GM13976 (cell line): ENCODE data around the gene PLXDC1.
"Not testable (repeated sequence)": the region's sequence is repeated elsewhere in the genome, so short reads cannot be mapped to it uniquely, and the experiment has no call there.

ENCODE experiments used
- DNase-seq: peaks from one replicate; pipeline ENCODE4 v3.0.0; 2012; ENCODE audit warnings: low spot score
- in situ Hi-C: fragments of 300-500 bp; cut with MboI; formaldehyde crosslinking; loops from one replicate; pipeline ENCODE4 v1.12.0; 2022; ENCODE audit warnings: low sequenced_read_pairs, mixed read lengths, inconsistent platforms; ENCODE audit not compliant: unreplicated experiment
- TF ChIP-seq, protein P1 (sequence below): IDR thresholded peaks from 2 replicates; pipeline ENCODE4 v1.5.1; 2012; ENCODE audit warnings: borderline replicate concordance, mild to moderate bottlenecking; ENCODE audit not compliant: insufficient read depth; ENCODE audit errors: extremely low read depth, missing control alignments, control extremely low read depth

Gene PLXDC1

DNA sequence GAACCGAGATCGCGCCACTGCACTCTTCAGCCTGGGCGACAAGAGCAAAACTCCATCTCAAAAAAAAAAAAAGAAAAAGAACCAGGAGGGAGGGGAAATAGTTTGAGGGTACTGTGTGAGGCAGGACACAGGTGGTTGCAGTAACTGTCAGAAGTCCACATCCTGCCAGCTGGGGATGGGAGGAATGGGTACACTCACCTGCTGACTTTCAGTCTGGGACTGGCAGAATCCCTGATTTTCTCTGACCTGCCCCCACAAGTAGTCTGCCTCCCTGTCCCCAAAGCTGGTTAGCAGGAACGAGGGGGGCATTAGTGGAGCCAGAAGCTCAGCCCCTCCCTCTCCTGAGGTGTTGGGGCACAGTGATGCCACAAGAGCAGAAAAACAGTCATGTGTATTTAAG is 21.6 kb upstream of the PLXDC1 start:
- TF ChIP-seq, protein P1, sequence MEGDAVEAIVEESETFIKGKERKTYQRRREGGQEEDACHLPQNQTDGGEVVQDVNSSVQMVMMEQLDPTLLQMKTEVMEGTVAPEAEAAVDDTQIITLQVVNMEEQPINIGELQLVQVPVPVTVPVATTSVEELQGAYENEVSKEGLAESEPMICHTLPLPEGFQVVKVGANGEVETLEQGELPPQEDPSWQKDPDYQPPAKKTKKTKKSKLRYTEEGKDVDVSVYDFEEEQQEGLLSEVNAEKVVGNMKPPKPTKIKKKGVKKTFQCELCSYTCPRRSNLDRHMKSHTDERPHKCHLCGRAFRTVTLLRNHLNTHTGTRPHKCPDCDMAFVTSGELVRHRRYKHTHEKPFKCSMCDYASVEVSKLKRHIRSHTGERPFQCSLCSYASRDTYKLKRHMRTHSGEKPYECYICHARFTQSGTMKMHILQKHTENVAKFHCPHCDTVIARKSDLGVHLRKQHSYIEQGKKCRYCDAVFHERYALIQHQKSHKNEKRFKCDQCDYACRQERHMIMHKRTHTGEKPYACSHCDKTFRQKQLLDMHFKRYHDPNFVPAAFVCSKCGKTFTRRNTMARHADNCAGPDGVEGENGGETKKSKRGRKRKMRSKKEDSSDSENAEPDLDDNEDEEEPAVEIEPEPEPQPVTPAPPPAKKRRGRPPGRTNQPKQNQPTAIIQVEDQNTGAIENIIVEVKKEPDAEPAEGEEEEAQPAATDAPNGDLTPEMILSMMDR: no peak
- in situ Hi-C loops: no loop called here
- no peak for DNase-seq

DNA sequence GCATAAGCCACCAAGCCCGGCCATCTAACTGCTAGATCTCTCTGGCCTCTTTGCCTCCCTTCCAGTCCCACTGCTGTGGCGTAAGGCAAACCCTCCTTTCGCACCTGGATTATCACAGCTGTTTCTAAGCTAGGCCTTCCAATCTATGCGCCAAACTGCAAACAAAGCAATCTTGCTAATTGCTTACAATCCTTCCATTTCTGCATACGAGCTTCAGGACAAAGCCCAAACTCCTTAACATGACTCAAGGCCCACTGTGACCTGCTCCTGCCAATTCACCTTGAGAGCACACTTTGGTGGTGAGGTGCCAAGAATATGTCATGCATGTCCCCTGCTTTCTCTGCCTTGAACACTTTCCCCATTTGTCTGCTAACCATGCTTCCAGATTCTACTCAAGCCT is 20.5 kb upstream of the PLXDC1 start:
- in situ Hi-C loops: no loop called here
- TF ChIP-seq, protein P1: no peak
- no peak for DNase-seq

- TF ChIP-seq, protein P1: no peak
- DNase-seq: no peak
- in situ Hi-C loops: no loop called here
These were observed 19.1 kb upstream of the PLXDC1 start for GRCh38 chr17:39170558-39170957.

- in situ Hi-C loops: no loop called here
- TF ChIP-seq, protein P1: no peak
- no peak for DNase-seq
These were observed 18.7 kb upstream of the PLXDC1 start for GRCh38 chr17:39170109-39170508.

DNA sequence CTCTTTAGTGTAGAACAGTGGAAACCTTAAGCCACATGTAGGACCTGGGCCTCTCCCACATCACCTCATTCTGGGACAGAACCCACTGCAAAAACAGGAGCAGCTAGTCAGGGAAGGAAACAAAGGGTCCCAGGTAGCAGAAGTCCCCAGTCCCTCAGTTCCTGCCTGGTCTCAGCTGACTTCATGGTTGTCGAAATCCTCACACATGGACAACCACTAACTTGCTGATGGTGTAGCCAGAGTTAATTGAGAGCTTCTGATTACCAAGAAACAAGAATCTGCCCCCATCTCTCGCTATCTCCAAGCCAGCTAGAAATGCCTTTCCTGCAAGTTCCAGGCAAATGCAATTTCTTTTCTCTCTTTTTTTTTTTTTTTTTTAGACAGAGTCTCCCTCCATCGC is 18.1 kb upstream of the PLXDC1 start:
- no peak for DNase-seq
- TF ChIP-seq, protein P1: no peak
- in situ Hi-C loops: no loop called here

DNA sequence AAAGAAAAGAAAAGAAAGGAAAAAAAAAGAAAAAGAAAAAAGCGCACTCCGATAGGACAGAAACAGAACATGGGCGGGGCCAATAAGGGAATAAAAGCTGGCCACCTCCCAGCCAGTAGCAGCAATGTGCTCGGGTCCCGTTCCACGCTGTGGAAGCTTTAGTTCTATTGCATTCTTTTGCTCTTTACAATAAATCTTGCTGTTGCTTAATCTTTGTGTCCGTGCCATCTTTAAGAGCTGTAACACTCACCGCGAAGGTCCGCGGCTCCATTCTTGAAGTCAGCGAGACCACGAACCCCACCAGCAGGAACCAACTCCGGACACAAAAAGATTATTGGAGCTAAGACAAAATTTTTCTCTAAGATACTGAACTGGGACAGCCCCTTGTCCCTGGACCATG is 17.7 kb upstream of the PLXDC1 start:
- DNase-seq: no peak
- TF ChIP-seq, protein P1: no peak
- in situ Hi-C loops: no loop called here

- in situ Hi-C loops, DNase-seq: not testable (repeated sequence)
These were observed 17.1 kb upstream of the PLXDC1 start for GRCh38 chr17:39168503-39168902.
